Right cardiac atrium (tissue), 5 donors: ENCODE data around the gene PI4K2A. TPM values are rescaled to one million over a fixed set of nuclear protein-coding genes. Genes with fewer than 3 reads are reported as not detected.

Experiments used
- ATAC-seq, 2 donors: fragments of 200-7000 bp; cut with Tn5 transposase; one replicate each; pipeline versions ENCODE4 v1.8.0 to v1.9.1; 2020; ENCODE audit warnings: moderate library complexity in 2 of 2, mild to moderate bottlenecking in 1 of 2
- DNase-seq, 3 donors: peaks; one replicate each; pipeline ENCODE4 v3.0.0-alpha.2; 2020
- H3K27ac ChIP-seq: one replicate; pipeline ENCODE4 v1.5.1; 2013; ENCODE audit warnings: mild to moderate bottlenecking, low read length, control low read depth, moderate library complexity
- H3K27me3 ChIP-seq: one replicate; pipeline ENCODE4 v1.6.1; 2013; ENCODE audit not compliant: control insufficient read depth, insufficient read depth
- H3K4me1 ChIP-seq: one replicate; pipeline ENCODE4 v1.6.1; 2013; ENCODE audit warnings: low read length; ENCODE audit not compliant: control insufficient read depth, insufficient read depth
- H3K4me3 ChIP-seq: one replicate; pipeline ENCODE4 v1.5.1; 2013; ENCODE audit warnings: low read length, control low read depth
- H3K9me3 ChIP-seq: one replicate; pipeline ENCODE4 v1.6.1; 2013; ENCODE audit warnings: low read length; ENCODE audit not compliant: control insufficient read depth
- WGBS: extraction: QIAGEN DNeasy Blood & Tissue Kit; methylation state at CpG from one replicate; pipeline ENCODE4 v1.1.7; 2013; 5-methylcytosine and 5-hydroxymethylcytosine counted together
- intact Hi-C, 4 donors: fragments of 100-400 bp; cut with DNase I; formaldehyde crosslinking; loops; one replicate each; pipeline versions ENCODE4 v1.11.0 to v1.14.0; 2022 to 2023
- polyA plus RNA-seq: library from polyadenylated mRNA; stranded (reverse); fragments of 200-250 nt; gene quantifications from one replicate; pipeline ENCODE4 v1.2.3, GENCODE V29; 2013
- total RNA-seq, 4 donors: library from RNA; stranded (reverse); fragmentation: NEBNext Ultra II Directional; extraction: Animal tissue kit (Norgen Biotek cat#: 25700); gene quantifications; one replicate each; pipeline ENCODE4 v1.2.1, GENCODE V29; 2021
- donor health status: healthy with polysubstance abuse.
- donor health status: DM: no; HTN: yes; CAD: no.
- donor health status: DM: no; HTN: no; CAD: no.
- donor health status: DM: no; HTN: yes; CAD: no; lungs with severe emphysema.
- donor health status: DM: yes; HTN: yes; CAD: no.

The PI4K2A gene
- total and polyA plus RNA-seq, 5 donors = 9.3 to 14.7 (median 12.4) TPM

DNA sequence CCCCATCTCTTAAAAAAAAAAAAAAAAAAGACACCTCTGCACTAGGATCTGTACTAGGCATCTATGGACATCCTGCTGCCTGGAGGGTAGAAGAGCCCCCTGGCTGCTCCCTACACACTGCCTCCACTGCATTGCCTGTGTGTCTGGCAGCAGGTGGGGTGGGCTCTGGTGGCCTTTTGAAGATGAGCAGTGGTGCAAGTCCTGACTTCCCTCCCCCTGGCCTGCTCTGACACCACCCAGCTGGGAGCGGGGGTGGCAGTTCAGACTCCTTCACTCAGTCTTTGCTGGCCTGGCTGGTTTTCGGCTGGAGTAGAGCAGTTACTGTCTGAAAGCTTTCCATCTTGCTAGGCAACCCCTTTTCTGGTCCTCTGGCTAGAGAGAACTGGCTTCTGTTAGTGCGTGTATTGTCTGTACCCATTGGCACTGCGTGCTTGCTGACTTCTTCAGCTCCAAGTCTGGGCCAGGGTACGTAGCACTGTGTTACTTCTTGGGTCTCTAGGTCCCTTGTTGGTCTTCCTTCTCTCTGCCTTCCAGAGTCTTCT, 33.3 kb upstream of the PI4K2A start:
- 88% methylated on average over 5 of the region's 5 CpGs for WGBS

DNA sequence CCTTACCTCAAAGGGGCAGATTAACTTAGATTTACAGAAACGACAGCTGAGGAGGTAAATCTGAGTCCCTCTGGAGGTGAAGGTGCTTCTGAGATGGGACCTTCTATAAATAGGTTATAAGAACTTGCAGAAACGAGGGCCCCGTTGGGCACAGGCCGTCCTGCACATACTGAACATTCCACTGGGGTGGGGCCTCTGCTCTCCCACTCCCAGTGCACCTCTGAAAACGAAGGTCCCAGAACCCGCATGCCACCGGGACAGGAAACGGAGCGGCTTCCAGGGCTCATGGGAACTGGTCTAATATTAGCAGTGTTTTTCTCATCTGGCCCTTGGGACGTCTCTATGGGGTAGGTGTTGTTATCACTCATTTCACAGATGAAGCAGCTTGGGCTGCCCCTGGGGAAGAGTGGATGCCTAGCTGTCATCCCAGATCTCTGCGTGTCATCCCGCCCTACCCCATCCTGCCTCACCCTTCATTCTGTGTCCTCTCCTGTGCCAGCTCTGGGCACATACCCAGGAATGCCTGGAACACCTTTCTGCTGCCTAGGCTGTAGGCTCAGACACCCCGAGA, 31.4 kb upstream of the PI4K2A start:
- H3K4me1 ChIP-seq = peaks cover 3% of the 10 kb centered on the region
- ATAC-seq (peak; percentile 85 to 89), DNase-seq (peak; percentile 66 to 85 (median 82))
- H3K27me3 ChIP-seq = no peaks in the 10 kb centered on the region
- 50% methylated on average over 13 of the region's 13 CpGs for WGBS
- no peaks in the 10 kb centered on the region for H3K9me3 ChIP-seq
- H3K27ac ChIP-seq = peak overlapping the region; percentile 93
- no peak overlapping the region for H3K4me3 ChIP-seq
- intact Hi-C loops = no loop called here

More for the DNA sequence above, 33.3 kb upstream of the PI4K2A start:
- no peaks in the 10 kb centered on the region for H3K27me3 ChIP-seq
- H3K4me1 ChIP-seq = peaks cover 3% of the 10 kb centered on the region
- peak overlapping the region; percentile 12 for H3K27ac ChIP-seq
- DNase-seq (no peak), ATAC-seq (no peak)
- H3K9me3 ChIP-seq = no peaks in the 10 kb centered on the region
- intact Hi-C loops = no loop called here
- H3K4me3 ChIP-seq = no peak overlapping the region

DNA sequence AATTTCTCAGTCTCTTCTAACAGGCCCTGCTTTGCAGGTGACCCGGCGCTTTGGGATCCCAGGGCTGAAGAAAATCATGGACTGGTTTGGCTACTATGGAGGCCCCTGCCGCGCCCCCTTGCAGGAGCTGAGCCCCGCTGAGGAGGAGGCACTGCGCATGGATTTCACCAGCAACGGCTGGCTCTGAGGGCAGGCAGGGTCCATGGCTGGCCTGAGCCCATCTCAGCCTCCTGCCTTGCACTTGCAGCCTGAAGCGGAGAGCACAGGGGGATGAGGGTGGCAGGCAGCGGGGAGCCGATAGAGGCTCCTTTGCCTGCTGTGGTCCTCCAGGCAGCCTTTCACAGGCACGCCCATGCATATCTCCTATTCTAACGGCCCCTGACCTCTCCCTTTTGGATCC, 29.0 kb upstream of the PI4K2A start:
- H3K27ac ChIP-seq = peak overlapping the region; percentile 89
- intact Hi-C loops = loop anchor here in 1 of 4 donors (5.0 to 10.0 kb wide), 2 partner anchors 39 to 207 kb away; partner anchors contain the start of genes ANKRD2 and RRP12
- H3K4me1 ChIP-seq = peaks cover 3% of the 10 kb centered on the region
- H3K4me3 ChIP-seq = no peak overlapping the region
- H3K9me3 ChIP-seq = no peaks in the 10 kb centered on the region
- 79% methylated on average over 12 of the region's 12 CpGs for WGBS
- DNase-seq = no peak
- no peak for ATAC-seq
- no peaks in the 10 kb centered on the region for H3K27me3 ChIP-seq

DNA sequence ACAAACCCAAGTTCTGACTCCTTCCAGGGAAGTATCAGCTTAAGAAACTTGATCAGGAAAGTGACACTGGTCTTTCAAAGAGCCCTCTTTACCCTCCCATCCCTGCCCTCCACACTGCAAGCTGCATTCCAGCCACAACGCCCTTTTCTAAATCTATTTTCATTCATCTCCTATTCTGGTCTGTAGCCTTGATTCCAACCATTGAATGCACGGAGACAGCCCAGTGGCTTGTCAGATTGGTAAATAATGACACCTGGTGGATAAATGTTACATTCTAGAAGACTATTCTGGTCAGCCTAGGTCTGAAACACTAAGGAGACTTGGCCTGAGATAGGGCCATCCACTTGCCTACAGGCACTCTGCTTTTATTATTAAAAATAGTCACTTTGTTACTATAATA, 28.1 kb upstream of the PI4K2A start:
- no peak overlapping the region for H3K4me3 ChIP-seq
- peaks cover 3% of the 10 kb centered on the region for H3K4me1 ChIP-seq
- intact Hi-C loops = loop anchor here (2.0 to 10.0 kb wide), 3 partner anchors 40 to 208 kb away; partner anchors contain the start of genes ANKRD2 (in 4 of the 4) and RRP12 (in 1 of the 4)
- 13% methylated on average over 2 of the region's 2 CpGs for WGBS
- no peaks in the 10 kb centered on the region for H3K9me3 ChIP-seq
- H3K27me3 ChIP-seq = no peaks in the 10 kb centered on the region
- DNase-seq (no peak), ATAC-seq (peak; percentile 63 to 79)
- H3K27ac ChIP-seq = peak overlapping the region; percentile 64

DNA sequence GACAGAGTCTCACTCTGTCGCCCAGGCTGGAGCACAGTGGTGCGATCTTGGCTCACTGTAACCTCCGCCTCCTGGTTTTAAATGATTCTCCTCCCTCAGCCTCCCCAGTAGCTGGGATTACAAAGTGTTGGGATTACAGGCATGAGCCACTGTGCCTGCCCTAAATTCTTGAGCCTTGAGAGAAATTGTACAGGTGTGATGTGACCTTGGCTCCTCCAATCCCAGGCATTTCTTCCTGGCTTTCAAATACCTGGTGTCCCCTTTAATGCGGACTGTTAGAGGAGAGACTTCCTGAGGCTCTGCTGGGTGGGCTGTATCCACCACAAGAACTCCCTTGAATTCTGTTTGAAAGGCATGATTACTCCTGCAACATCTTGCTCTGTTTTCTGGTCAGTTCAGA, 22.2 kb upstream of the PI4K2A start:
- Histone ChIP-seq H3K27me3 (no peaks in the 10 kb centered on the region), H3K9me3 (no peaks in the 10 kb centered on the region), H3K4me3 (no peak overlapping the region), H3K4me1 (no peaks in the 10 kb centered on the region), H3K27ac (no peak overlapping the region)
- WGBS = 91% methylated on average over 4 of the region's 4 CpGs
- ATAC-seq (no peak), DNase-seq (no peak)
- intact Hi-C loops = loop anchor here in 1 of 4 donors (10.0 kb wide), 1 partner anchor 213 kb away; the partner anchor contains the start of gene RRP12

DNA sequence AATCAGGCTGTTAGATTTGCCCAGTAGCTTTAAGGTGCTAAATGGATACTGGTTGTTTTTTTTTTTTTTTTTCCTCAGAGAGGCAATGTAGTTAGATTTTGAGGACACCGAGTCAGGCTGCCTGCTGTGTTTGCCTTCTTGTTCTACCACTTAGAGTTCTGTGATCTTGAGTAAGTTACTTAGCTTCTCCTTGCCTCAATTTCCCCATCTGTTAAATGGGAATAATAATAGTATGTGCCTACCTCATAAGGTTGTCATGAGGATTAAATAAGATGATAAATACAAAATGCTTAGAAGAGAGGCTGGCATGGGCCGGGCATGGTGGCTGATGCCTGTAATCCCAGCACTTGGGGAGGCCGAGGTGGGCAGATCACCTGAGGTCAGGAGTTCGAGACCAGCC, 21.7 kb upstream of the PI4K2A start:
- no peaks in the 10 kb centered on the region for H3K4me1 ChIP-seq
- no peak overlapping the region for H3K27ac ChIP-seq
- no peaks in the 10 kb centered on the region for H3K9me3 ChIP-seq
- H3K4me3 ChIP-seq = no peak overlapping the region
- no peak for DNase-seq
- no peak for ATAC-seq
- WGBS = 95% methylated on average over 4 of the region's 4 CpGs
- no peaks in the 10 kb centered on the region for H3K27me3 ChIP-seq
- intact Hi-C loops = loop anchor here in 1 of 4 donors (10.0 kb wide), 1 partner anchor 214 kb away; the partner anchor contains the start of gene RRP12

DNA sequence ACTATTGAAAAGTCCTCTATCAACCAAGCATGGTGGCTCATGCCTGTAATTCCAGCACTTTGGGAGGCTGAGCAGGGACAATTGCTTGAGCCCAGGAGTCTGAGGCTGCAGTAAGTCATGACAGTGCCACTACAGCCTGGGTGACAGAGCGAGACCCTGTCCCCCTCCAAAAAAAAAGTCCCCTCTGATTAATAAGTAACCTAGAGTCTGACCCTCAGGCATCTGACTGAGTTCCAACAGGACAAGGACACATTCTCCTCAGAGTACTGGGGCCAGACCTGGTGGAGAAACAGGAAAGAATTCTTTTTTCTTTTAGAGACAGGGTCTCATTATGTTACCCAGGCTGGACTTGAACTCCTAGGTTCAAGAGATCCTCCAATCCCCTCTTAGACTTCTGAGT, 17.2 kb upstream of the PI4K2A start:
- Histone ChIP-seq H3K27me3 (no peaks in the 10 kb centered on the region), H3K4me1 (no peaks in the 10 kb centered on the region), H3K4me3 (no peak overlapping the region), H3K9me3 (no peaks in the 10 kb centered on the region), H3K27ac (no peak overlapping the region)
- intact Hi-C loops = no loop called here
- ATAC-seq (no peak), DNase-seq (no peak)
- 91% methylated on average over 1 of the region's 1 CpG for WGBS

DNA sequence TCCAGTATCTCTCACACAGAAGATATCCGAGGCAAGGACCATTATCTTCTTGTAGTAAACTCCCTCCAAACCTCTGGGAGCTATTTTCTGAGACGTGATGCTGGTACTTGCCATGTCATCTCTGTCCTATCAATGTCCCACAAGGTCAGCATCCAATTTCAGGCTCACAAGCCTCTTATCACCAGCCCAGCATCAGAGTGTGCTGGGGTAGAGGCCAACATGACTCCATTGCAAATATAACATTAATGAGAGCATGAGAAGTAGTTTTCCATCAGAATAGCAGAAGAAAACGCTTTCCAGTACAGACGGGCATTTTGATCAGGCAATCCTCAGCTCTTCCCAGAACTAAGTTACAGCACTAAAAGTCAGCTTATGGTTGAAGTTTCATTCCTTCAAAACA, 12.7 kb upstream of the PI4K2A start:
- H3K27me3 ChIP-seq = no peaks in the 10 kb centered on the region
- H3K4me3 ChIP-seq = no peak overlapping the region
- ATAC-seq = peak; percentile 11 to 30
- 35% methylated on average over 4 of the region's 4 CpGs for WGBS
- H3K4me1 ChIP-seq = no peaks in the 10 kb centered on the region
- no peak for DNase-seq
- intact Hi-C loops = no loop called here
- H3K27ac ChIP-seq = no peak overlapping the region
- H3K9me3 ChIP-seq = no peaks in the 10 kb centered on the region

DNA sequence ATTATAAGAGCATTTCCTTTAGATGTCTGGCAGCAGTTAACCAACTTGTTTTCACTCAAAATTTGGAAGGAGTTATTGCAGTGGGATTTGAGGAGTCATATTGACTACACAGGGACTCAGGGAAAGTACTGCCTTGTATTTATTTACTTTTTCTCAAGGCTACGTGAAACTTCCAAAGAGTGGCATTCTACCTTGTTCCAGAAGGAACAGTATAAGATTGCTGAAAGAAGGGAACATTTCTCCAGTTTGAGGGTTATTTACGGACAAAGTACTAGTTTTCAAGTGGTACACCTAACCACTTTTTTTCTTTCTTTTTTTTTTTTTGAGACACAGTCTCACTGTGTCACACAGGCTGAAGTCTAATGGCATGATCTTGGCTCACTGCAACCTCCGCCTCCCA, 12.2 kb upstream of the PI4K2A start:
- H3K27ac ChIP-seq = no peak overlapping the region
- no peaks in the 10 kb centered on the region for H3K9me3 ChIP-seq
- no peaks in the 10 kb centered on the region for H3K27me3 ChIP-seq
- no peaks in the 10 kb centered on the region for H3K4me1 ChIP-seq
- intact Hi-C loops = no loop called here
- 80% methylated on average over 3 of the region's 3 CpGs for WGBS
- DNase-seq (no peak), ATAC-seq (no peak)
- no peak overlapping the region for H3K4me3 ChIP-seq

DNA sequence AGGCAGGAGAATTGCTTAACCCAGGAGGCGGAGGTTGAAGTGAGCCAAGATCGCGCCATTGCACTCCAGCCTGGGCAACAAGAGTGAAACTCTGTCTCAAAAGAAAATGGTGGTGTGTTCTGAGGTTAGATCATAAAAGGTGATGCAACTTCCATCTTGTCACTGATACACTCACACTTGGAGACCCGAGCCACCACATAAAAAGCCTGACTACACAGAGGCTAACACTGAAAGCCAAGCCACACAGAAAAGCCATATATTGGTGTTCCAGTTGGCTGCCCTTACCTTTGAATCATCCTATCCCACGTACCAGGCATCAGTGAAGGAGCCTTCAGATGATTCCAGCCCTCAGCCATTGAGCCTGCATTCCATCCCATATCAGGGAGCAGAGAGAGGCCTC, 11.2 kb upstream of the PI4K2A start:
- H3K9me3 ChIP-seq = no peaks in the 10 kb centered on the region
- intact Hi-C loops = no loop called here
- no peak overlapping the region for H3K4me3 ChIP-seq
- ATAC-seq = no peak
- 97% methylated on average over 5 of the region's 5 CpGs for WGBS
- no peaks in the 10 kb centered on the region for H3K4me1 ChIP-seq
- H3K27me3 ChIP-seq = no peaks in the 10 kb centered on the region
- H3K27ac ChIP-seq = no peak overlapping the region
- DNase-seq = no peak

DNA sequence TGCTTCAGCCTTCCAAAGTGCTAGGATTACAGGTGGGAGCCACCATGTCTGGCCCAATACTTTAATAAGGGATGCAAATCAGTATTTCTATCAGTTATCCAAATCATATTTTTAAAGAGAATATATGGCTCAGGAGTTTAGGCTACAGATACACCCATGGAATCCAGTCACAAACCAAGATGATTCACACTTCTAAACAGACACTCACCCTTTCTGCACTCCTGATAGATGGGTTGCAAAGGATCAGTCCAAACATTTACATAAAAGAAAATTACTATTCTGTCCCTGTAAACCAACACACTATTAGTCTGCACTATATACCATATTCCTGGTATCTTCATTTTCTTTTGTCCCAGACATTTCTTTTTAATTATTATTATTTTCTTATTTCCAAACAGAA, 9.4 kb upstream of the PI4K2A start:
- H3K9me3 ChIP-seq = no peaks in the 10 kb centered on the region
- no peak overlapping the region for H3K4me3 ChIP-seq
- no peaks in the 10 kb centered on the region for H3K4me1 ChIP-seq
- no peak for ATAC-seq
- intact Hi-C loops = no loop called here
- no peak overlapping the region for H3K27ac ChIP-seq
- no peak for DNase-seq
- H3K27me3 ChIP-seq = no peaks in the 10 kb centered on the region
